Measurements from ENCODE around the gene NOL9. TPM values are rescaled to one million over a fixed set of nuclear protein-coding genes. Genes with fewer than 3 reads are reported as not detected.
A peak's percentile ranks its signal among the peaks of the same experiment; 100 is the strongest.

NOL9 gene
- total and polyA plus RNA-seq, 9 of the 15 experiments (the other 6 are each of a cell fraction or from before 2014, with no cell fraction given), result 5.6 to 76.5 (median 47.3) TPM

DNA sequence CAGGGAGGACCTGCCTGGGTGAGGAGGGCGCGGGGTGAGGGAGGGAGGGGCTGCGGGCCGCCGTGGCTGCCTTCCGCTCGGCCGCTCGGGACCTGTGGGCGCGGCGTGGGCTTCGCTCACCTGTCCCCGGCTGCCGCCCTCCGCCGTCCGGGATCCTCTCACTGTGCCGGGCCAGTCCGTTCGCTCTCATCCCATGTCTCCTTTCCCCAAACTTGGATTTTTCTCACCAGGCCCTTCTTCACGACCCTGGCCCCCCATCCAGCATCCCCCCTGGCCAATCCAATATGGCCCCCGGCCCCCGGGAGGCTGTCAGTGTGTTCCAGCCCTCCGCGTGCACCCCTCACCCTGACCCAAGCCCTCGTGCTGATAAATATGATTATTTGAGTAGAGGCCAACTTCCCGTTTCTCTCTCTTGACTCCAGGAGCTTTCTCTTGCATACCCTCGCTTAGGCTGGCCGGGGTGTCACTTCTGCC is 25.8 kb upstream of the NOL9 start (continued):
- TF ChIP-seq, protein P1, sequence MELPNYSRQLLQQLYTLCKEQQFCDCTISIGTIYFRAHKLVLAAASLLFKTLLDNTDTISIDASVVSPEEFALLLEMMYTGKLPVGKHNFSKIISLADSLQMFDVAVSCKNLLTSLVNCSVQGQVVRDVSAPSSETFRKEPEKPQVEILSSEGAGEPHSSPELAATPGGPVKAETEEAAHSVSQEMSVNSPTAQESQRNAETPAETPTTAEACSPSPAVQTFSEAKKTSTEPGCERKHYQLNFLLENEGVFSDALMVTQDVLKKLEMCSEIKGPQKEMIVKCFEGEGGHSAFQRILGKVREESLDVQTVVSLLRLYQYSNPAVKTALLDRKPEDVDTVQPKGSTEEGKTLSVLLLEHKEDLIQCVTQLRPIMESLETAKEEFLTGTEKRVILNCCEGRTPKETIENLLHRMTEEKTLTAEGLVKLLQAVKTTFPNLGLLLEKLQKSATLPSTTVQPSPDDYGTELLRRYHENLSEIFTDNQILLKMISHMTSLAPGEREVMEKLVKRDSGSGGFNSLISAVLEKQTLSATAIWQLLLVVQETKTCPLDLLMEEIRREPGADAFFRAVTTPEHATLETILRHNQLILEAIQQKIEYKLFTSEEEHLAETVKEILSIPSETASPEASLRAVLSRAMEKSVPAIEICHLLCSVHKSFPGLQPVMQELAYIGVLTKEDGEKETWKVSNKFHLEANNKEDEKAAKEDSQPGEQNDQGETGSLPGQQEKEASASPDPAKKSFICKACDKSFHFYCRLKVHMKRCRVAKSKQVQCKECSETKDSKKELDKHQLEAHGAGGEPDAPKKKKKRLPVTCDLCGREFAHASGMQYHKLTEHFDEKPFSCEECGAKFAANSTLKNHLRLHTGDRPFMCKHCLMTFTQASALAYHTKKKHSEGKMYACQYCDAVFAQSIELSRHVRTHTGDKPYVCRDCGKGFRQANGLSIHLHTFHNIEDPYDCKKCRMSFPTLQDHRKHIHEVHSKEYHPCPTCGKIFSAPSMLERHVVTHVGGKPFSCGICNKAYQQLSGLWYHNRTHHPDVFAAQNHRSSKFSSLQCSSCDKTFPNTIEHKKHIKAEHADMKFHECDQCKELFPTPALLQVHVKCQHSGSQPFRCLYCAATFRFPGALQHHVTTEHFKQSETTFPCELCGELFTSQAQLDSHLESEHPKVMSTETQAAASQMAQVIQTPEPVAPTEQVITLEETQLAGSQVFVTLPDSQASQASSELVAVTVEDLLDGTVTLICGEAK (IDR thresholded peaks at IDR 0.05), result 0 out of 2 replicates have a peak, but pooled peaks have one; percentile 9
- TF ChIP-seq, protein P1 (CRISPR knock-in tag; IDR thresholded peaks at IDR 0.05), result no peak
- TF ChIP-seq ZNF143 (CRISPR knock-in tag; IDR thresholded peaks at IDR 0.05), result no peak
- TF ChIP-seq GABPB1 (CRISPR knock-in tag; IDR thresholded peaks at IDR 0.05), result peak; percentile 69; the same call in 1 of the 2 replicates
- peak; percentile 22; the same call in 1 of the 2 replicates for TF ChIP-seq SUPT5H (IDR thresholded peaks at IDR 0.05)
- TF ChIP-seq, protein P2, sequence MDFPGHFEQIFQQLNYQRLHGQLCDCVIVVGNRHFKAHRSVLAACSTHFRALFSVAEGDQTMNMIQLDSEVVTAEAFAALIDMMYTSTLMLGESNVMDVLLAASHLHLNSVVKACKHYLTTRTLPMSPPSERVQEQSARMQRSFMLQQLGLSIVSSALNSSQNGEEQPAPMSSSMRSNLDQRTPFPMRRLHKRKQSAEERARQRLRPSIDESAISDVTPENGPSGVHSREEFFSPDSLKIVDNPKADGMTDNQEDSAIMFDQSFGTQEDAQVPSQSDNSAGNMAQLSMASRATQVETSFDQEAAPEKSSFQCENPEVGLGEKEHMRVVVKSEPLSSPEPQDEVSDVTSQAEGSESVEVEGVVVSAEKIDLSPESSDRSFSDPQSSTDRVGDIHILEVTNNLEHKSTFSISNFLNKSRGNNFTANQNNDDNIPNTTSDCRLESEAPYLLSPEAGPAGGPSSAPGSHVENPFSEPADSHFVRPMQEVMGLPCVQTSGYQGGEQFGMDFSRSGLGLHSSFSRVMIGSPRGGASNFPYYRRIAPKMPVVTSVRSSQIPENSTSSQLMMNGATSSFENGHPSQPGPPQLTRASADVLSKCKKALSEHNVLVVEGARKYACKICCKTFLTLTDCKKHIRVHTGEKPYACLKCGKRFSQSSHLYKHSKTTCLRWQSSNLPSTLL (IDR thresholded peaks at IDR 0.05), result no peak
- peak; percentile 52 for TF ChIP-seq RBFOX2 (IDR thresholded peaks at IDR 0.05; ENCODE audit: low read depth, low read length)
- TF ChIP-seq ZNF830 (CRISPR knock-in tag; IDR thresholded peaks at IDR 0.05), result no peak
- TF ChIP-seq, protein P3, sequence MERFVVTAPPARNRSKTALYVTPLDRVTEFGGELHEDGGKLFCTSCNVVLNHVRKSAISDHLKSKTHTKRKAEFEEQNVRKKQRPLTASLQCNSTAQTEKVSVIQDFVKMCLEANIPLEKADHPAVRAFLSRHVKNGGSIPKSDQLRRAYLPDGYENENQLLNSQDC (CRISPR knock-in tag; IDR thresholded peaks at IDR 0.05), result no peak
- TF ChIP-seq, protein P4, sequence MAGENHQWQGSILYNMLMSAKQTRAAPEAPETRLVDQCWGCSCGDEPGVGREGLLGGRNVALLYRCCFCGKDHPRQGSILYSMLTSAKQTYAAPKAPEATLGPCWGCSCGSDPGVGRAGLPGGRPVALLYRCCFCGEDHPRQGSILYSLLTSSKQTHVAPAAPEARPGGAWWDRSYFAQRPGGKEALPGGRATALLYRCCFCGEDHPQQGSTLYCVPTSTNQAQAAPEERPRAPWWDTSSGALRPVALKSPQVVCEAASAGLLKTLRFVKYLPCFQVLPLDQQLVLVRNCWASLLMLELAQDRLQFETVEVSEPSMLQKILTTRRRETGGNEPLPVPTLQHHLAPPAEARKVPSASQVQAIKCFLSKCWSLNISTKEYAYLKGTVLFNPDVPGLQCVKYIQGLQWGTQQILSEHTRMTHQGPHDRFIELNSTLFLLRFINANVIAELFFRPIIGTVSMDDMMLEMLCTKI (IDR thresholded peaks at IDR 0.05; ENCODE audit: partially characterized antibody), result no peak
- no peak for TF ChIP-seq POU5F1 (IDR thresholded peaks at IDR 0.05; ENCODE audit: borderline replicate concordance, low read depth, low read length, partially characterized antibody)
- no peak for TF ChIP-seq MYNN (IDR thresholded peaks at IDR 0.05)
- TF ChIP-seq MYNN (CRISPR knock-in tag; IDR thresholded peaks at IDR 0.05), result no peak
- TF ChIP-seq, protein P5, sequence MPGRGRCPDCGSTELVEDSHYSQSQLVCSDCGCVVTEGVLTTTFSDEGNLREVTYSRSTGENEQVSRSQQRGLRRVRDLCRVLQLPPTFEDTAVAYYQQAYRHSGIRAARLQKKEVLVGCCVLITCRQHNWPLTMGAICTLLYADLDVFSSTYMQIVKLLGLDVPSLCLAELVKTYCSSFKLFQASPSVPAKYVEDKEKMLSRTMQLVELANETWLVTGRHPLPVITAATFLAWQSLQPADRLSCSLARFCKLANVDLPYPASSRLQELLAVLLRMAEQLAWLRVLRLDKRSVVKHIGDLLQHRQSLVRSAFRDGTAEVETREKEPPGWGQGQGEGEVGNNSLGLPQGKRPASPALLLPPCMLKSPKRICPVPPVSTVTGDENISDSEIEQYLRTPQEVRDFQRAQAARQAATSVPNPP (IDR thresholded peaks at IDR 0.05; ENCODE audit: borderline replicate concordance, insufficient read depth, insufficient read length), result no peak
